Hepatocyte (in vitro differentiated cells): ENCODE results near the gene SON. TPM values are rescaled to one million over a fixed set of nuclear protein-coding genes. Genes with fewer than 3 reads are reported as not detected.

ENCODE experiments used
- DNase-seq: peaks from one replicate; pipeline ENCODE4 v3.0.0-alpha.2; 2016; ENCODE audit warnings: low spot score
- H2AFZ ChIP-seq: fragments of 200-600 bp; sonication (generic); 2 replicates; pipeline ENCODE4 v1.6.0; 2016; ENCODE audit warnings: antibody characterized with exemption, mild to moderate bottlenecking
- H3K27ac ChIP-seq: fragments of 200-600 bp; sonication (generic); 2 replicates; pipeline ENCODE4 v1.5.1; 2016; ENCODE audit warnings: mild to moderate bottlenecking
- H3K27me3 ChIP-seq: fragments of 200-600 bp; sonication (generic); 2 replicates; pipeline ENCODE4 v1.6.1; 2016
- H3K36me3 ChIP-seq: fragments of 200-600 bp; sonication (generic); replicated peaks from 2 replicates; pipeline ENCODE4 v1.5.1; 2016; ENCODE audit warnings: low read depth; ENCODE audit not compliant: insufficient read depth
- H3K4me1 ChIP-seq: fragments of 200-600 bp; sonication (generic); 2 replicates; pipeline ENCODE4 v1.5.1; 2016; ENCODE audit warnings: mild to moderate bottlenecking, moderate library complexity; ENCODE audit not compliant: insufficient read depth
- H3K4me2 ChIP-seq: fragments of 200-600 bp; sonication (generic); 2 replicates; pipeline ENCODE4 v1.6.0; 2016
- H3K4me3 ChIP-seq: fragments of 200-600 bp; sonication (generic); 2 replicates; pipeline ENCODE4 v1.5.1; 2016; ENCODE audit warnings: mild to moderate bottlenecking
- H3K79me2 ChIP-seq: fragments of 200-600 bp; sonication (generic); 2 replicates; pipeline ENCODE4 v1.6.0; 2017; ENCODE audit warnings: mild to moderate bottlenecking
- H3K9me2 ChIP-seq: fragments of 200-600 bp; sonication (generic); replicated peaks from 2 replicates; pipeline ENCODE4 v1.6.0; 2017; ENCODE audit warnings: mild to moderate bottlenecking; ENCODE audit not compliant: insufficient read depth
- H3K9me3 ChIP-seq: fragments of 200-600 bp; sonication (generic); 2 replicates; pipeline ENCODE4 v1.5.1; 2016; ENCODE audit warnings: low read depth, mild to moderate bottlenecking
- H4K20me1 ChIP-seq: fragments of 200-600 bp; sonication (generic); 2 replicates; pipeline ENCODE4 v1.6.0; 2016; ENCODE audit warnings: mild to moderate bottlenecking; ENCODE audit not compliant: insufficient read depth, poor library complexity, severe bottlenecking
- CTCF ChIP-seq: fragments of 200-600 bp; sonication (generic); IDR thresholded peaks from 2 replicates; pipeline ENCODE4 v1.5.1; 2016; ENCODE audit warnings: antibody characterized with exemption, mild to moderate bottlenecking; ENCODE audit not compliant: poor library complexity
- EZH2 ChIP-seq: fragments of 200-600 bp; sonication (generic); IDR thresholded peaks from 2 replicates; pipeline ENCODE4 v1.6.1; 2016; ENCODE audit warnings: antibody characterized with exemption, mild to moderate bottlenecking, borderline replicate concordance
- EZH2phosphoT487 ChIP-seq: fragments of 200-600 bp; sonication (generic); IDR thresholded peaks from one replicate; pipeline ENCODE4 v1.6.1; 2018; ENCODE audit warnings: antibody characterized with exemption, mild to moderate bottlenecking, low read depth, moderate library complexity; ENCODE audit not compliant: unreplicated experiment, severe bottlenecking
- WGBS: methylation state at CpG from one replicate; pipeline ENCODE4 v1.1.6; 2016; ENCODE audit warnings: low lambda C conversion rate; ENCODE audit errors: missing lambda C conversion rate; 5-methylcytosine and 5-hydroxymethylcytosine counted together
- polyA plus RNA-seq: library from polyadenylated mRNA; unstranded; fragments of >200 nt; fragmentation: Nextera tagmentation; extraction: Ambion mirVana; gene quantifications from 2 replicates; pipeline ENCODE4 v1.2.1, GENCODE V29; 2016
- total RNA-seq: library from RNA; depleted of rRNA; stranded (reverse); fragments of >200 nt; gene quantifications from 2 replicates; pipeline ENCODE4 v1.2.3, GENCODE V29; 2014

Gene SON
- total and polyA plus RNA-seq, 2 experiments from 2014 or later: 181 to 358 TPM

- no peak for DNase-seq
- Histone ChIP-seq H2AFZ (peak overlapping the region; percentile 6), H3K4me1 (peaks cover 16% of the 10 kb centered on the region), H3K4me2 (peak overlapping the region; percentile 87), H3K27me3 (no peaks in the 10 kb centered on the region), H3K9me2 (no peaks in the 10 kb centered on the region), H3K9me3 (no peaks in the 10 kb centered on the region), H3K36me3 (no peaks in the 10 kb centered on the region), H3K4me3 (peak overlapping the region; percentile 37), H4K20me1 (peaks cover 53% of the 10 kb centered on the region), H3K27ac (peak overlapping the region; percentile 95), H3K79me2 (peaks cover 85% of the 10 kb centered on the region)
- TF ChIP-seq EZH2phosphoT487 (no peak), CTCF (no peak), EZH2 (no peak)
- WGBS: under 1% methylated on average over 26 of the region's 26 CpGs
These were observed 779 bp downstream of the SON start for GRCh38 chr21:33543505-33544129.

- Histone ChIP-seq H3K79me2 (peaks cover 85% of the 10 kb centered on the region), H3K27ac (peak overlapping the region; percentile 95), H4K20me1 (peaks cover 63% of the 10 kb centered on the region)
These were observed 1.8 kb downstream of the SON start for GRCh38 chr21:33544451-33545195.

GRCh38 chr21:33546086-33546485, 3.2 kb downstream of the SON start:
- Histone ChIP-seq H2AFZ (no peak overlapping the region), H4K20me1 (peaks cover 77% of the 10 kb centered on the region), H3K27me3 (no peaks in the 10 kb centered on the region), H3K36me3 (no peaks in the 10 kb centered on the region), H3K4me2 (peak overlapping the region; percentile 87), H3K9me3 (no peaks in the 10 kb centered on the region), H3K4me1 (peaks cover 10% of the 10 kb centered on the region), H3K4me3 (no peak overlapping the region), H3K27ac (no peak overlapping the region), H3K9me2 (no peaks in the 10 kb centered on the region), H3K79me2 (peaks cover 85% of the 10 kb centered on the region)
- 87% methylated on average over 3 of the region's 3 CpGs for WGBS
- DNase-seq: no peak
- TF ChIP-seq CTCF (no peak), EZH2 (no peak), EZH2phosphoT487 (no peak)

More at GRCh38 chr21:33544451-33545195, 1.8 kb downstream of the SON start:
- TF ChIP-seq CTCF: no peak
- no peak for TF ChIP-seq EZH2phosphoT487
- TF ChIP-seq EZH2: no peak
- WGBS: 29% methylated on average over 8 of the region's 8 CpGs
- no peaks in the 10 kb centered on the region for H3K9me3 ChIP-seq
- H3K4me1 ChIP-seq: peaks cover 16% of the 10 kb centered on the region
- H3K27me3 ChIP-seq: no peaks in the 10 kb centered on the region
- H3K4me2 ChIP-seq: peak overlapping the region; percentile 87
- H3K9me2 ChIP-seq: no peaks in the 10 kb centered on the region
- peak overlapping the region; percentile 37 for H3K4me3 ChIP-seq
- no peak for DNase-seq
- H2AFZ ChIP-seq: no peak overlapping the region
- H3K36me3 ChIP-seq: no peaks in the 10 kb centered on the region
